Measurements from ENCODE around the gene DCAF5. TPM values are rescaled to one million over a fixed set of nuclear protein-coding genes. Genes with fewer than 3 reads are reported as not detected.

Gene DCAF5
- total RNA-seq, 2 experiments from 2014 or later, result 44.6 to 48.9 TPM

- DNase-seq, result no peak
- POLR2A ChIA-PET, result no interaction called here
- H3K36me3 Mint-ChIP-seq (ENCODE audit: low read depth), result peaks cover 36% of the 10 kb centered on the region
- no peaks in the 10 kb centered on the region for H3K27me3 Mint-ChIP-seq
- no peak overlapping the region for H3K27ac Mint-ChIP-seq
- H3K9me3 Mint-ChIP-seq, result no peaks in the 10 kb centered on the region
- peaks cover 5% of the 10 kb centered on the region for H3K4me1 Mint-ChIP-seq
- H3K4me3 Mint-ChIP-seq, result no peak overlapping the region
- CTCF ChIA-PET, result interaction anchor here (0.9 to 1.9 kb wide), 3 partner anchors 12 to 38 kb away, joined by 3 to 4 read pairs (median 3); no protein-coding TSS in a partner anchor
These were observed 100.7 kb downstream of the DCAF5 start for GRCh38 chr14:69052181-69052601.

DNA sequence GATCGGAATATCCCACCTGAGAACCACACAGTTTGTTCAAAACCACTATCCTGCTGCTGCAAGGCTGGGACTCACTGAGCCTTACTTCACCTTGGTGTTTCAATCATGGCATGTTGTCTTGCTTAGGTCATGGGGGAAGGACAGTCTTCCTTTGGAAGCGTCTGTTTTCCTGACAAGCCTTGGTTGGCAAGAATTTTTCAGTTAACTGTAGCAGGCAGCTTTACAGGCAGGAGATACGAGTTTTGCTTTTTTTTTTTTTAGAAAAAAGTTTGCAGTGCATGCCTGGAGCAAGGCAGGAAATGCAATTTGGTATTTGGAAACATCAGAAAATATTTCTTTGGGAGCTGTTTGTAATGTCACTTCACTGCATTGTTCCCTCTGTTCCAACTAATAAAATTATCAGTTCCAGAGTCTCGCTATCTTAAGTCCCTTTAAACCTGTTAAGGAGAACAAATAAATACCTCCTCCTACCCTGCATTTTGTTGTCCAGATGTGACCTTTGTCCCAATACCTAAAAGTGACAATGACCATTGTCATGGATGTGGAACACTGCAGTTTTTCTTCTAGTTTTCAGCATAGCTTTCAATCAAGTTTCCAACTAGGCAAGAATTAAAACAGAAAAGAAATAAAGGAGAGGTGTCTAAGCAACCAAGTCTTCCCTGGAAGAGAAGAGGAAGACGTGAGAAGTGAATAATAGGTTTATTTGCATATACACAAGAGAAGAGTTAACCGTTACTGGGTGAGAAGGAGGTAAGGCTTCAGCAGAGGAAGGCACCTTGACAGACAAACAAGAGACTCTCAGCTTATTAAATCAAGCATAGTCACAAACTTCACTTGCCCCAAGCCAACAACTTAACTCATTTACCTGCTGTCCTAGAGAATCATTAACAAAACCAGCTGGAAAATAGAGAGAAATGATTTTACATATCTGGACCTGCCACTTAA, 102.4 kb downstream of the DCAF5 start:
- Mint-ChIP-seq H3K4me1 (no peaks in the 10 kb centered on the region), H3K27me3 (no peaks in the 10 kb centered on the region), H3K27ac (no peak overlapping the region), H3K9me3 (no peaks in the 10 kb centered on the region), H3K36me3 (ENCODE audit: low read depth) (peaks cover 29% of the 10 kb centered on the region), H3K4me3 (no peak overlapping the region)
- CTCF ChIA-PET, result interaction anchor here (0.6 to 1.9 kb wide), 3 partner anchors 13 to 547 kb away, joined by 3 to 4 read pairs (median 4); no protein-coding TSS in a partner anchor
- no peak for DNase-seq
- POLR2A ChIA-PET, result no interaction called here

DNA sequence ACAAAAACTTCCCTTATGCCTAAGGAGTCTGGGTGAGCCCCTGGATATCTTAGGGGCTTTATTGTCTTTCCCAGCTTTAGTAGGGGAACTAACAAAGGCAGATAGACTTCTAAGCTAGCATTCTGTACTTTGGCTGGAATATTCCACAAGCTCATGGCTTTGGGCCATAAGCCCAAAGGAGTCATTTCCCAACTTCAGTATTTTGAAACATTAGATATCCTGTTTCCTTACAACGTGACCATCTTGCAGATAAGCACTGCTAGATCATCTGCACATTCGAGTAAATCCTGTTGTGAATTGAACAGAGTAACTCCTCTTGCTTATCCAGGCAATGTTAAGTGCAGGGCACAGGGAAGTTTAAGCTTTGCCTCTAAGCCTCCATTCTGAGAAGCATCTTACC, 103.2 kb downstream of the DCAF5 start:
- Mint-ChIP-seq H3K9me3 (no peaks in the 10 kb centered on the region), H3K27me3 (no peaks in the 10 kb centered on the region), H3K4me3 (no peak overlapping the region), H3K27ac (no peak overlapping the region), H3K4me1 (no peaks in the 10 kb centered on the region), H3K36me3 (ENCODE audit: low read depth) (peaks cover 25% of the 10 kb centered on the region)
- ChIA-PET POLR2A (no interaction called here), CTCF (interaction anchor here (0.6 to 1.9 kb wide), 2 partner anchors 40 to 547 kb away, joined by 3 to 4 read pairs; no protein-coding TSS in a partner anchor)
- DNase-seq, result no peak

GRCh38 chr14:69048456-69048855, 104.5 kb downstream of the DCAF5 start:
- ChIA-PET CTCF (interaction anchor here (0.6 kb wide), 1 partner anchor 28 kb away, joined by 3 read pairs; no protein-coding TSS in a partner anchor), POLR2A (no interaction called here)
- H3K27ac Mint-ChIP-seq, result no peak overlapping the region
- H3K9me3 Mint-ChIP-seq, result no peaks in the 10 kb centered on the region
- no peaks in the 10 kb centered on the region for H3K4me1 Mint-ChIP-seq
- H3K36me3 Mint-ChIP-seq (ENCODE audit: low read depth), result peaks cover 13% of the 10 kb centered on the region
- H3K4me3 Mint-ChIP-seq, result no peak overlapping the region
- peaks cover 6% of the 10 kb centered on the region for H3K27me3 Mint-ChIP-seq
- DNase-seq, result no peak

GRCh38 chr14:69047255-69047654, 105.7 kb downstream of the DCAF5 start:
- no peaks in the 10 kb centered on the region for H3K4me1 Mint-ChIP-seq
- no peak for DNase-seq
- H3K9me3 Mint-ChIP-seq, result no peaks in the 10 kb centered on the region
- POLR2A ChIA-PET, result no interaction called here
- peaks cover 3% of the 10 kb centered on the region for H3K36me3 Mint-ChIP-seq (ENCODE audit: low read depth)
- no peak overlapping the region for H3K4me3 Mint-ChIP-seq
- H3K27me3 Mint-ChIP-seq, result peaks cover 18% of the 10 kb centered on the region
- CTCF ChIA-PET, result no interaction called here
- no peak overlapping the region for H3K27ac Mint-ChIP-seq

GRCh38 chr14:69046476-69046860, 106.5 kb downstream of the DCAF5 start:
- Mint-ChIP-seq H3K27me3 (peaks cover 26% of the 10 kb centered on the region), H3K9me3 (no peaks in the 10 kb centered on the region), H3K4me1 (no peaks in the 10 kb centered on the region), H3K36me3 (ENCODE audit: low read depth) (no peaks in the 10 kb centered on the region), H3K27ac (no peak overlapping the region), H3K4me3 (no peak overlapping the region)
- no peak for DNase-seq
- ChIA-PET POLR2A (no interaction called here), CTCF (no interaction called here)

- no peaks in the 10 kb centered on the region for H3K9me3 Mint-ChIP-seq
- ChIA-PET CTCF (no interaction called here), POLR2A (no interaction called here)
- H3K4me1 Mint-ChIP-seq, result no peaks in the 10 kb centered on the region
- no peak for DNase-seq
- no peak overlapping the region for H3K27ac Mint-ChIP-seq
- H3K4me3 Mint-ChIP-seq, result no peak overlapping the region
- H3K36me3 Mint-ChIP-seq (ENCODE audit: low read depth), result no peaks in the 10 kb centered on the region
- peaks cover 31% of the 10 kb centered on the region for H3K27me3 Mint-ChIP-seq
These were observed 107.0 kb downstream of the DCAF5 start for GRCh38 chr14:69045857-69046475.

GRCh38 chr14:69044965-69045555, 107.9 kb downstream of the DCAF5 start:
- Mint-ChIP-seq H3K27me3 (peaks cover 36% of the 10 kb centered on the region), H3K27ac (no peak overlapping the region), H3K4me3 (no peak overlapping the region), H3K4me1 (no peaks in the 10 kb centered on the region), H3K9me3 (no peaks in the 10 kb centered on the region), H3K36me3 (ENCODE audit: low read depth) (no peaks in the 10 kb centered on the region)
- DNase-seq, result no peak
- ChIA-PET CTCF (no interaction called here), POLR2A (no interaction called here)

DNA sequence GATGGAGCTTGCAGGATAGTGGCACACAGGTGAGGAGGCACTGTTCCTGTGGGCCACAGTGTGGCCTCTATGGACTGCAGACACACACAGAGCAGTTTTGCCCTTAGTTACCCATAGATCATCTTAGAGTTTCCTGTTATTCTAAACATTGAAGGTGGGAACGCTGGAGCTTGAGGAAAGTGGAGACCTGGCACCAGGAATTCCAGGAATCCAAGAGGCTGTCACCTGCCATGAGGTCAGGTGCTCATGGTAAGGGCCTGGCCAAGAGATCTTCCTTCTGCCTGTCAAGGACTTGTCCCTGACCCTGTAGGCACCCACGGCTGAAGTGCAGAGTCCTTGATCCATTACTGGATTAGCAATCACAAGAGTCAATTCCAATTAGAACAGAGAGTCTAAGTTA, 108.6 kb downstream of the DCAF5 start:
- CTCF ChIA-PET, result interaction anchor here (1.2 kb wide), 1 partner anchor 21 kb away, joined by 3 read pairs; no protein-coding TSS in a partner anchor
- no peak for DNase-seq
- Mint-ChIP-seq H3K4me1 (no peaks in the 10 kb centered on the region), H3K27ac (no peak overlapping the region), H3K4me3 (no peak overlapping the region), H3K27me3 (peaks cover 42% of the 10 kb centered on the region), H3K9me3 (no peaks in the 10 kb centered on the region), H3K36me3 (ENCODE audit: low read depth) (no peaks in the 10 kb centered on the region)
- POLR2A ChIA-PET, result no interaction called here

DNA sequence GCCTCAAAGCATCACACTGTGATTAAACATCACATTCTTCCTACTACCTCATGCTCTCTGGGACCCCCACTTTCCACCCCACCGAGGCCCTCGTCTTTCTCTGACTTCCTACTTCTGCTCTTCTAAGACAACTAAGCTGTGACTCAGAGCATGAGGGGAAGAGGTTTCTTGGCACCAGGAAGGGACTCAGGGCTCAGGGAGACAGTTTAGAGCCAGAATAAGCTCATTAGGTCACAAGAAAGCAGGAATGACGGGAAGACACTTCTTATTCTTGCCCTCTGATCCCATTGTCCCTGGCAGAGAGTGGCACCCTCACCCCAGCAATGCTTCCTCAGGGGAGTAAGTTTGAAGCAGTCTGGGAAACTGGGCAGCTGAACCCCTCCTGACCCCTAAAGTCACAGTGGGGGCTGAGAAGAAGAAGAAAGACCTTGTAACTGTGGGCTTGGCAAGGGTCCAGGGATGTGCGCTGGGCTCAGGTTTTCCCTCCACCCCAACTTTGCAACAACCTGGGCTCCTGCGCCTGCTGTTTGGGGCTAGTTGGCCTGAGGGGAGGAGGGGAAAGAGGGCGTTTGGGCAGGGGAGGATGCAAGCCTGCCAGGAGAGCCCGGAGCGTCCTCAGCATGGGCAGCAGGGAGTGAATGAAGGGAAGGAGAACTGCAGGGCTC, 109.2 kb downstream of the DCAF5 start:
- ChIA-PET CTCF (interaction anchor here (1.2 kb wide), 1 partner anchor 21 kb away, joined by 3 read pairs; no protein-coding TSS in a partner anchor), POLR2A (no interaction called here)

GRCh38 chr14:69042787-69043444, 110.0 kb downstream of the DCAF5 start:
- no peaks in the 10 kb centered on the region for H3K4me1 Mint-ChIP-seq
- no peaks in the 10 kb centered on the region for H3K9me3 Mint-ChIP-seq
- DNase-seq, result no peak
- CTCF ChIA-PET, result interaction anchor here (1.2 kb wide), 1 partner anchor 22 kb away, joined by 3 read pairs; no protein-coding TSS in a partner anchor
- peaks cover 51% of the 10 kb centered on the region for H3K27me3 Mint-ChIP-seq
- POLR2A ChIA-PET, result no interaction called here
- H3K4me3 Mint-ChIP-seq, result no peak overlapping the region
- H3K27ac Mint-ChIP-seq, result no peak overlapping the region
- no peaks in the 10 kb centered on the region for H3K36me3 Mint-ChIP-seq (ENCODE audit: low read depth)

More for the DNA sequence above, 109.2 kb downstream of the DCAF5 start:
- H3K4me1 Mint-ChIP-seq, result no peaks in the 10 kb centered on the region
- DNase-seq, result no peak
- H3K9me3 Mint-ChIP-seq, result no peaks in the 10 kb centered on the region
- peaks cover 47% of the 10 kb centered on the region for H3K27me3 Mint-ChIP-seq
- no peaks in the 10 kb centered on the region for H3K36me3 Mint-ChIP-seq (ENCODE audit: low read depth)
- no peak overlapping the region for H3K27ac Mint-ChIP-seq
- no peak overlapping the region for H3K4me3 Mint-ChIP-seq

- no peak overlapping the region for H3K4me3 Mint-ChIP-seq
- ChIA-PET POLR2A (no interaction called here), CTCF (interaction anchor here (0.5 kb wide), 1 partner anchor 39 kb away, joined by 3 read pairs; no protein-coding TSS in a partner anchor)
- H3K4me1 Mint-ChIP-seq, result no peaks in the 10 kb centered on the region
- H3K27me3 Mint-ChIP-seq, result peaks cover 51% of the 10 kb centered on the region
- no peaks in the 10 kb centered on the region for H3K36me3 Mint-ChIP-seq (ENCODE audit: low read depth)
- DNase-seq, result no peak
- no peaks in the 10 kb centered on the region for H3K9me3 Mint-ChIP-seq
- no peak overlapping the region for H3K27ac Mint-ChIP-seq
These were observed 110.6 kb downstream of the DCAF5 start for GRCh38 chr14:69042299-69042698.

All from activated CD4-positive, alpha-beta T cell treated with anti-CD3 and anti-CD28 coated beads, Interleukin-2, amount 10 ng/mL, durations not matched to agents 7 days and 5 days (primary cell).